HL-60/S4 (cell line): ENCODE measurements around the gene CFAP99.
"Not testable (repeated sequence)": the region's sequence is repeated elsewhere in the genome, so short reads cannot be mapped to it uniquely, and the experiment has no call there.

Experiments
- in situ Hi-C: fragments of 300-500 bp; cut with MboI; formaldehyde crosslinking; loops from 2 replicates; pipeline ENCODE4 v1.14.3; 2022; ENCODE audit warnings: low sequenced_read_pairs

The CFAP99 gene

DNA sequence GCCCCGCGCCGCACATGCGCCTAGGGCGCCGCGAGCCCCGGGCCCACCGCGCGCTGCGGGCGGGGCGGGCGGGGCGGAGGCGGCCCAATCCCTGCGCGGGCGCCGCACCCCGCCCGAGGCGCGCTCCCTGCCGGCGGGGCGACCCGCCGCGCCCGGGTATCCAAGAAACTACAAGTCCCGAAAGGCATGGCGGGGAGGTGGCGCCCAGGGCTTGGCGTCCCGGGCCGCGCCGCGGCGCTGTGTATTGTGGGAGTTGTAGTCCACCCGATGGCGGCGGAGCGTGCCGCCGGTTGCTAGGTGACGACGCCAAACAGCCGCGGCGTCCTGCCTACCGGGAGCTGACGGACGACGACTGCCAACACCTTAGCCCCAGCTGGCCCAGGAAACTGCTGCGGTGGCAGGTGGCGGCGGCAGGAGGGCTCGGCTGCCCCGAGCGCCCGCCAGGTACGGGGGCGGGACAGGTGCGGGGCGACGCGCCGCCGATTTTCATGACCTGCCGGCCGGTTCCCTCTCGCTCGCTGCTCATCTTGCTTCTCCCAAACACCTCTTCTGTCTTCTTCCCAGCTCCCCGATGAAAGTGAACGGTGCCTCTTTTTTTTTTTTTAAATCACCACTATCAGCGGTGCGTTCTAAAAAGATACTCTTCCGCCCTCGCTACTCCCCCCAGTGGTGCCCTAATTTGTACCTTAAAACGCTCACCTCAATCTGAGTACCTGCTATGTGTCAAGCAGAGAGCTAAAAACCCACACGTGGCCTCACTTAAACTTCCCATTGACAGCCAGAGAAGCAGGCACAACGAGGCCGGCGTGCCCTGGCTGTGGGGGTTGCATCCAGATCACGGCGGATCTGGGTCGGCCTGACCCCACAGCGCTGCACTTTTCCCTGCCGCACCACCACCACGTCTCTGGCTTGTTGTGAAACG, at the start of gene CFAP99:
Gene CFAP99 (plus strand): TSS at position 306 of the 922 bp plus-strand sequence.
- in situ Hi-C loops, result no loop called here

DNA sequence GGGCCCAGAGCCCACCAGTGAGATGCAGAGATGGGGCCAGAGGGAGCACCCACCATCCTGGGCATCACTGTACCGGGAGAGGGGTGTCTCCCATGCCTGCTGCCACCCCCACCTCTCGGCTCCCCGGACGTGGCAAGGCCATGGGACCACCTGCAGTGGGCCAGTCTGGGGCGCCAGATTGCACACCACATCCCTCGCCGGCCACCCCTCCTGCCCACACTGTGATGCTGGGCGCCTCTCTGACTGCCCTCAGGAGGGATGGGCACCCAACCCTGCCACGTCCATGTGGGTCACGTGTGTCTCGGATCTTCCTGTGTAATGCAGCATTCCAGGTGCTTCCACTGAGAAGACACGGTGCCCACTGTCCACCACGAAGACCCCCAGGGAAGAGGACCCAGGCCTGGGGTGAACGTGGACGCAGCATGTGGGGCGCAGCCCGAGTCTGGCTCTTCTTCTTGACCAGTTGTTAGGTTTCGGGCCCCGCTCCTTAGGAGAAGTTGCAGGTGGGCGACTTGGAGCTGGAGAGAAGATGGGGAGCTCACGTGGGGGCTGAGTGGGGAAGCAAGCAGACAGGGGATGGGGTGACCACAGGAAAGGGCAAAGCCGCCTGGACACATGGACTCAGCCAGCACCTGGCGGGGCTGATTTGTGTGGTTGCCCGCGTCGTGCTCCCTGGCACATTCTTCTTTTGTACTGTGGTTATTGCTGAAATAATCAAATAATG, 48.0 kb upstream of the CFAP99 start:
- in situ Hi-C loops, result no loop called here

DNA sequence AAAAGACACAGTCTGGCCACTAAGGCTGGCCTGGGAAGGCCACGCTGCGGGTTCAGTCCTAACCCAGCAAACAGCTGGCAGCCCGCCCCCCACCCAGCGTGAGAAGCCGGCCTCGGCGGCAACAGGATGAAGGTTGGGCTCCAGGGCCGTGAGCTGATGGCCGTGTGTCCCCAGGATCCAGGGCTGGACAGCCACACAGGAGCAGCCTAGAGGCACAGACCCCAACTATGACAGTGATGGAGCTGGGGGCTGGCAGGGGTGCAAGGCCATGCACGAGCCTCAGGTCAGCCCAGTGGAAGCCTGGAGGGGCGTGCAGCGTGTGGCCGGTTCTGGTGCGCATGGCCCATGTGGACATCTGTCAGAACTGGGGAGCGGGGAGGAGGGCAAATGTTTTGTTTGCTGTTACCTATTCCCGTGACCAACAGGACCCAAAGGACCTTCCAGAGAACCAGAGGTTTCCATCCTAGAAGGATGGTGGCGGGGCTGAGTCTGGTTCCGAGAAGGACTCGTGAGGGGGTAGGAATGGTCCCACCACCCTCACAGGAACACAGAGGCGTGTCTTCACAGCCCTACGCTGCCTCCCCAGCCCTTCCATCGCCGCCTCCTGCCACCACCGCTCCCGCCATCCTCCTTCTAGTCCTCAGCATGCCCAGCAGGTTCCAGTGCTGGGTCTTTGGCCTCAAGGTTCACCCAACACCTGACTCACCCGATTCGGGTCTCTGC, 46.8 kb upstream of the CFAP99 start:
- in situ Hi-C loops, result no loop called here

DNA sequence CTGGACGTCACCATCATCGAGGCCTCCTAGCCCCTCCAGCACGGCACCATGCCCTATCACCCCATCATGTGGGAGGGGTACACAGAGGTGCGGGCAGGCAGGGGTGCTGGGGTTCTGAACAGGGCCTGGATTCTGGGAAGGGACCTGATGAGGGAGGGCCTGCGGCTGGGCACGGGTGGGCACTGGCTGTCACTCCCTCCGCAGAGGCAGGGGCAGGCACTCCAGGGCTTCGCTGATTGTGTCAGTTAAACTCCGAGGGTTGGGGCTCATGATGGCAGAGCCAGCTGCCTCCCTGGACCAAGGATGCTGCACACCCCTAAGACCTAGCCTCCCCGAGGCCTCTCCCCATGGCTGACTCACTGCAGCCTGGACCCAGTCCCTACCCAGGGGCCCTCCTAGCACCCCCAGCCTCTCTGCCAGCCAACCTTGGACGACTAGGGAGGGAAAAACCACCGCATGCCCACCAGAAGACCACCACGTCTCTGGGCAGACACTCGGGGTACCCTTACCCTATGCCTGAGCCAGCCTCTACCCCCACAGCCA, 46.2 kb upstream of the CFAP99 start:
- in situ Hi-C loops, result no loop called here

DNA sequence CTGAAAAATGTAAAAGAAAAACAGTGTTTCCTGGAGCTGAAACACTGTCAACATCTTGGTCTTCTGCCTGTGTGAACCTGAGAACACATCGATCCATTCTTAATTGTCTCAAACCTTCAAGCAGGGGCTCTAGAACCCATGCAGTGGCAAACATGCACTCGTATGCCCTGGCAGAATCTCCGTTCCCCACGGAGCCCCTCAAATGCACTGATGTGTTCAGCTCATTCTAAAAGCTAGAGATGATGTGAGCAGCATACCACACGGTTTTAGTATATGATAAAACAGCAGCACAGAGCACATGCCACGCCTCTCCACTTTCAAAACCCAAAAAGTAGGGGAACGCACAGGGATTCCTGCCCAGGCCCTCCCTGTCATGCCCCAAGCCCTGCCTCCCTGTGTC, 45.2 kb upstream of the CFAP99 start:
- in situ Hi-C loops, result no loop called here

DNA sequence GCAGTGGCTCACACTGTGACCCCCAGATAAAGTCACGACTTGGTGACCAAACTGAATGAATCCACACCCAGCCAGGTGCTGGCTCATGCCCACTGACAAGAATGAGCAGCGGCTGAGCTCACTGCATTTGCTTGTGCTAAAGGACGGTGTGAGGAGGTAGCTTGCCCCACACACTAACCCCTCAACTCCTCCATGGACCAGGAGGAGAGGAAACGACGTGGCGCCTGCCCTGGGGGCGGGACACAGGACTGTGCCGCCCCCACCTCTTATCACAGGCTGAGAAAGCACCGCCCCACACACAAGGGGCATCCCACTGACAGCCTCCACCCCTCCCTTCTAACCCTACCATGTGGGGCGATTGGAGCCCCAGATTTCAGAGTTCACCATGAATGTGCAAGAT, 43.3 kb upstream of the CFAP99 start:
- in situ Hi-C loops, result no loop called here

DNA sequence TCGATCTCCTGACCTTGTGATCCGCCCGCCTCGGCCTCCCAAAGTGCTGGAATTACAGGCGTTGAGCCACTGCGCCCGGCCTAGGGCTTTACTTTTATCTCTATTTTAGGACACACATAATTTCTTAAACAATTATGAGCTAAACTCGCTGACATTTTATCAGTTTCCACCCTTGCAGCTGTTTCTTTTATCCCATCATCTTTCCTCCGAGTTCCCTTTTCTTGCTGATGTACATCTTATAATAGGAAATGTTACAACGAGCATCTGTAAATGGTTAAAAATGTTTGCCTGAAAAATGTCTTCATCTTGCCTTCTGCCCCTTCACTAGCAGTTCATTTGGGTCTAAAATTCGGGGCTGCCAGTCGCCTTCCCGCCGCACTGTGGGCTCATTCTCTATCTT, 41.5 kb upstream of the CFAP99 start:
- in situ Hi-C loops, result no loop called here

DNA sequence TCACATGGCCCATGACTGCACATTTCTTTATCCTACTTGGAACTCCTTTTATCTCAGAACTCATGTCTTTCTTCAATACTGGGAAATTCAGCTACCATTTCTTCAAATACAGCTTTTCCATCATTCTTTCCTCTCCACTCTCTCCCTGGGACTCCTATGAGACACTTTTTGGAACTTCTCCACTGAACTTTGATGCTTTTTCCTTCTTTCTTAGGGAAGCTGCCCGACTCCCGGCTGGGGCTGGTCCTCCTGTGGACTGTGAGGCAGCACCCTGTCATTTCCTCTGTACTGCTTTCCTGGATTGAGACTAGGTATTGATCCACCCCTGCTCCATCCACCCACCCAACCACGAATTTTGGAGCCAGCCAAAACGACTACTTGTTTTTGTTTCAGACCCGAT, 40.4 kb upstream of the CFAP99 start:
- in situ Hi-C loops, result no loop called here

DNA sequence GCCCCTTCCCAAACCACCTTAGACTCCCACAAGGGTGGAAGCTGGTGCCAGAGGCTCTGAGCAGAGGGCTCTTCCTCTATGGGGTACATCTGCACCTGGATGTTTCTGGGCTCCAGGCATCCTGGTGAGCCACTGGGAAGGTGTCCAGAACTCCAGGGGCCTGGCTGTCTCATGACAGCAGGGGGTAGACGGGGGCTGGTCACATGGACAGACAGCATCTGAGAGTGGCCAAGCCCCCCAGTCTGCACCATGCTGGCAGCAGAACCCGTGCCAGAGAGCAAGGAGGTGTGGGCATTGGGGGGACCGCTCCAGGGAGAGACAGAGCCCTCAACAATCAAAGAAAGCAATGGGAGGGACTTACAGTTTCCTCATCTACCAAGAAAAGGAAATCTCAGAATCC, 39.9 kb upstream of the CFAP99 start:
- in situ Hi-C loops, result no loop called here

DNA sequence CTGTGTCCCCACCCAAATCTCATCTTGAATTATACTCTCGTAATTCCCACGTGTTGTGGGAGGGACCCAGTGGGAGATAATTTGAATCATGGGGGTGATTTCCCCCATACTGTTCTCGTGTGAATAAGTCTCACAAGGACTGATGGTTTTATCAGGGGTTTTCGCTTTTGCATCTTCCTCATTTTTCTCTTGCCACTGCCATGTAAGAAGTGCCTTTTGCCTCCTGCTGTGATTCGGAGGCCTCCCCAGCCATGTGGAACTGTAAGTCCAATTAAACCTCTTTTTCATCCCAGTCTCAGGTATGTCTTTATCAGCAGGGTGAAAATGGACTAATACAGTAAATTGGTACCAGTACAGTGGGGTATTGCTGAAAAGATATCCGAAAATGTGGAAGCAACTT, 38.2 kb upstream of the CFAP99 start:
- in situ Hi-C loops, result not testable (repeated sequence)

DNA sequence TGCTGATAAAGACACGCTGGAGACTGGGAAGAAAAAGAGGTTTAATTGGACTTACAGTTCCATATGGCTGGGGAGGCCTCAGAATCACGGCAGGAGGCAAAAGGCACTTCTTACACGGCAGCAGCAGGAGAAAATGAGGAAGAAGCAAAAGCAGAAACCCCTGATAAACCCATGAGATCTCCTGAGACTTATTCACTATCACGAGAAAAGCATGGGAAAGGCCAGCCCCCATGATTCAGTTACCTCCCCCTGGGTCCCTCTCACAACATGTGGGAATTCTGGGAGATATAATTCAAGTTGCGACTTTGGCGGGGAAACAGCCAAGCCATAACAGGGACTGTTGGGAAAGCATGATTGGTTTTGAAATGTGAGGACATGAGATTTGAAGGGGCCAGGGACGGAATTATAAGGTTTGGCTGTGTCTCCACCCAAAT, 36.0 kb upstream of the CFAP99 start:
- in situ Hi-C loops, result not testable (repeated sequence)

DNA sequence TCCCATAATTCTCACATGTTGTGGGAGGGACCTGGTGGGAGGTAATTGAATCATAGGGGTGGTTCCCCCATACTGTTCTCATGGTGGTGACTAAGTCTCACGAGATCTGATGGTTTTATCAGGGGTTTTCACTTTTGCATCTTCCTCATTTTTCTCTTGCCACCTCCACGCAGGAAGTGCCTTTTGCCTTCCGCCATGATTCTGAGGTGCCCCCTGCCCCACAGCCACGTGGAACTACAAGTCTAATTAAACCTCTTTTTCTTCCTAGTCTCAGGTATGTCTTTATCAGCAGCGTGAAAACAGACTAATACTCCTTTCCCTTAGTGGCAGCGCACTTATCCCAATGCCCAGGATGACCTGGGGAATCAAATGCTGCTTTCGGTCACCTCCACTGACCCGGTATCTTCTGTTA, 35.5 kb upstream of the CFAP99 start:
- in situ Hi-C loops, result not testable (repeated sequence)

DNA sequence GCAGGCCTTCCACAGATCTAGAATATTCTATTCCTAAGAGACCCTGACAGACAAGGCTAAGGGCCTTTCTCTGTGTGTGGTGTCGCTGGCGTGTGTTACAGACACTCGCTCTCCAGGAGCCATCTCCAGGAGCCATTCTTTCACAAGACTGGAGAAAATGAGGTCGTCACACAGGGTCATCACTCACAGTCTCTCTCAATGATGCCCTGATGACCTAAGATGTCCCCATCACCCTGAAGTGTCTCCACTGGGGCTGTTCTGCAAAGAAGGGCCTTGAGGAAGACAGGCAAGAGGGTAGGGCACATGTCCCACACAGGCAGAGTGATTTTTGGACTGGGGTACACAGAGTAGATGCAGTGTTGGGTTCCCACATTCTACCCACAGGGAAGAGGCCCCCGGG, 35.0 kb upstream of the CFAP99 start:
- in situ Hi-C loops, result no loop called here

DNA sequence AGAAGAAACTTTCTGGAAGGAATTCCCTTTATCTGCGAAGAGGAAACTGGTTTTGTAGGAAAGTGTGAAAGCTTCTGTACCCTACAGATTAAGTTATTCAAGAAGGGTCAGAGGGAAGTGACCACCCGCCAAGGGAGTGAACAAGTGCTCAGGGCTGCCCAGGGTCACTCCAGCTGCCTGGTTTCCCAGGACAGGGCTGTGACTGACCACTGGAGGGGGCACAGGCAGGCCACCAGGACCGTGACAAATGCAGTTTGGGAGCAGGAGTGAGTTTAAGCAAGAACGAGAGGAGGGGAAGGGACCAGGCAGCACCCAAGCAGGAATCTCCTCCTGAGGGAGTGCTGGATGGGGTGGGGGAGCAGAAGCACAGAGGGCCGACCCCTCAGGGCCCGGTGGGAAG, 34.5 kb upstream of the CFAP99 start:
- in situ Hi-C loops, result no loop called here

DNA sequence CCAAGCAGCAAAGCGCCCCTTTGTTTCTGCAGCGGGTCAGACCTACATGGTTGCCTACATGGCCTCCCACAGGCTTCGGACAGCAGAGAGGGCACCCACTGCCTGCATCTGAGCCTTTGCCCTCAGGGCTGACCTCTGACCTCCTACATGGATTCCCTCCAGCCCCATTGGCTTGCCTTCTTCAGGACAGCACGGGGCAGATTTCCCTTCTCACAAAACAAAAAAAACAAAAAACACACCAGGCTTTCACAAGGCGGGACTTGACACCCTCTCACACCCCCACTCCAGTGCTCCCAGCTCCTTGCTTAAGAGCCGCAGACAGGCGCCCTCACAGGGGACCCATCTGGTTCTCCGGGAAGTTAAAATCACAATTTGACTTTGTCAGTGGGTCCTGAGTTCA, 33.2 kb upstream of the CFAP99 start:
- in situ Hi-C loops, result no loop called here

DNA sequence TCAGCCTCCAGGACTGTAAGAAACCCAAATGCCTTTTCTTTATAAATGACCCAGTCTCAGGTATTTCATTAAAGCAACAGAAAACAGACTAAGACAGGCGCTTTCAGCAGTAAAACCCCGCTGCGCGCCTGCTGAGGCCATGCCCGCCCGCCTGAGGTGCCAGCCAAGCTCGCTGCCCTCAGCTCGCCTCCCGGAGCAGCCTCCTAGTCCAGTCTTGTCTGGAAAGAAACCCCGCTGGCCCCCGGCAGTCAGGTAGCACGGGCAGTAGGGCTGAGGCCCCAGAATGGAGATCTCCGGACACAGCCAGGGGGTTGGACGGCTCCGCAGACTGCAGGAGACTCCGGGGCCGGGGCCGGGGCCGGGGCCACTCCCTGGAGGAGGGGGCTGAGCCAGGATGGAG, 32.0 kb upstream of the CFAP99 start:
- in situ Hi-C loops, result no loop called here

DNA sequence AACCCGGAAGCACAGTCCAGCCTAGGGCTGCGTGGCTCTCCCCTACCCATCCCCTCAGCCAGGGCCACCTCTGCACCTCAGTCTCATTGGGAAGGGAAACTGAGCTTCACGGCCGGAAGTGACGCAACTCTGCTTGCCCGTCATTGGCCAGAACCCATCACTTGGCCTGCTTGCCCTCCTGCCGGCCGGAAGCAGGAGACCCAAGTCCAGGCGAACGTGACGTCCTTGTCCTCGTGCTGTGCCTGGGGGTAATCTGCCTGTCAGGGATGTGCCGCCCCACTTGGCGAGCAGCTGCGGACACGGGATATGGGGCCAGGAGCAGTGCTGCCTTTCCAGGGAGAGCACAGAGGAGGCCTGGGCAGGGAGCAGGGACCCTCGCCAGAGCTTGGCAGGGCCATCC, 31.5 kb upstream of the CFAP99 start:
- in situ Hi-C loops, result no loop called here

DNA sequence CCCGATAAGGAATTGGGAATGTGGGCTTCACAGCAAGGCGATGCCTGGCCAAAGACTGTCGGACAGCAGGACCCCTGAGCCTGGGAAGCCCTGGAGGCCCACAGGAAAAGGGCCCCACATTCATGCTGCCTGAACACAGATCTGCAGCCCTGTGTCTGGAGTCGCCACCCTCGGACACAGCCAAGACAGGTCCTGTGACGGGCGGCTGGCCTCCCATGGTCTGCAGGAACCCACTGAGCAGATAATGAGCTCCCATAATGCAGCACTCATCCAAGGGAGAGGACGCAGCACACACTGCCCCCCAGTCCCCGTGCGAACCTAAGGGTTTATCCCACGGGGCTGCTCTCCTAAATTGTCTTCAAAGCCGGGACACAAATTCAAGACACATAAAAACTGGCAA, 30.9 kb upstream of the CFAP99 start:
- in situ Hi-C loops, result no loop called here

DNA sequence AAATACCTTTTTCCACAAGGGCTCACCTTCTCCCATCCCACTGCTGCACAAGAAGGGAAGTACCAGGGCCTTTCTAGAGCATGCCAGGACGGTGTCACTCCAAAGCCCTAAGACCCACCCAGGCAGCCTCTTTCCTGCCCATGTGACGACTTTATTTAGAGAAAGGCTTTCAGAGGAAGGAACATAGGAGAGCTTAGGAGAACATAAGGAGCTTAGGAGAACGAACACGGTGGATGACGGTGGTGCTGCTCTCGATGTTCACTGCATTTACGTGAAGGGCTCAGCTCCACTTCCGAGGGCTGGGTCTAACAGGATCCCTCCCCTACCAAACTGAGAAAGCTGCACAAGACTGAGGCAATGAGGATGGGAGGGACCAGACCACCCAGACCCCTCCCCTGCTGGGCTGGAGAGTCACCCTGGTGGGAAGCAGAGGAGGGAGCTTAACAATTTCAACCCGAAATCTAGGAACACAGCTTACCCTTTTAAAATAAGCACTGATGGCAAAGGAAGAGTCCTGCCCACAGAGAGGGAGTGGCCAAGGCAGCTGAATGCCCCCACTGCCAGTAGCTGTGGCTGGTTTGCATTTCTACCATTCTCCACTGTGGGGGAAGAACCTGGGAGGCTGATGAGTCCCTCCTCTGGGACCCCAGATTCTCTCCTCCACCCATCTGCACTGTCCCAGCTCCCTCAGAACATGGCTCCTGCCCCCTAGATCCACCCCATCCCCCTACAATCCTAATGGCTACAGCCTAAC, 30.1 kb upstream of the CFAP99 start:
- in situ Hi-C loops, result no loop called here

DNA sequence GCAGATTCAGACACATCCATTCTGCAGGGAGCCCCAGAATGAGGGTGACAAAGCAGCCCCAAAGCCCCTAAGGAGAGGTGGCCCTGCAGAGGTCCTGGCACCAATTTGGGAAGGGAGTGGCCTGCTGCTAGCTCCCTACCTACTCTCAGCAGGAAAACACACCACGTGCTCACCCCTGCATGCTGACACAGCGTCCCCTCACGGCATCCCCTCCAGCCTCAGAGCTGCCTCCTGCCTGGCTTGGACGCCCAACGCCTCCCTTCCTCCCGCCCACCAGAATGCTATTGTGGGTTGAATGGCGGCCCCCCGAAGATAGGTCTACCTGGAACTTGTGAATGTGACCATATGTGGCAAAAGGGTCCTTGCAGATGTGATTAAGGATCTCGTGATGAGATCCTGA, 29.1 kb upstream of the CFAP99 start:
- in situ Hi-C loops, result no loop called here

DNA sequence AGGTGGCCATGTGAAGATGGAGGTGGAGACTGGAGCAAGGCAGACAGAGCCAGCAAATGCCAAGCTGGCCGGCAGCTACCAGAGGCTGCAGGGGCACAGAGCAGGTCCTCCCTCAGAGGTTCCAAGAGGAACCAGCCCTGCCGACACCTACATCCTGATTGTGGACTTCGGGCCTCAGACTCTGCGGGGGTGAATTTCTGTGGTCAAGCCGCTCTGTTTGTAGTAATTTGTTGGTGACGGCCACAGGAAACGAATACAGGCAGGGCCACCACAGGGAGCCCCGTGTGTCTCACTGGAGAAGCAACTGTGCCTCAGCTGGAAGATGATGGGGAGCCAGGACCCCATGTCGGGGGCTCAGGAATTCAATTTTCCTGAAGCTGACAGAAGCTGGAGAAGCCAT, 28.6 kb upstream of the CFAP99 start:
- in situ Hi-C loops, result no loop called here
